ENCODE measurements around the gene RBM48.
"Not testable (repeated sequence)": the region's sequence is repeated elsewhere in the genome, so short reads cannot be mapped to it uniquely, and the experiment has no call there.

Gene RBM48

DNA sequence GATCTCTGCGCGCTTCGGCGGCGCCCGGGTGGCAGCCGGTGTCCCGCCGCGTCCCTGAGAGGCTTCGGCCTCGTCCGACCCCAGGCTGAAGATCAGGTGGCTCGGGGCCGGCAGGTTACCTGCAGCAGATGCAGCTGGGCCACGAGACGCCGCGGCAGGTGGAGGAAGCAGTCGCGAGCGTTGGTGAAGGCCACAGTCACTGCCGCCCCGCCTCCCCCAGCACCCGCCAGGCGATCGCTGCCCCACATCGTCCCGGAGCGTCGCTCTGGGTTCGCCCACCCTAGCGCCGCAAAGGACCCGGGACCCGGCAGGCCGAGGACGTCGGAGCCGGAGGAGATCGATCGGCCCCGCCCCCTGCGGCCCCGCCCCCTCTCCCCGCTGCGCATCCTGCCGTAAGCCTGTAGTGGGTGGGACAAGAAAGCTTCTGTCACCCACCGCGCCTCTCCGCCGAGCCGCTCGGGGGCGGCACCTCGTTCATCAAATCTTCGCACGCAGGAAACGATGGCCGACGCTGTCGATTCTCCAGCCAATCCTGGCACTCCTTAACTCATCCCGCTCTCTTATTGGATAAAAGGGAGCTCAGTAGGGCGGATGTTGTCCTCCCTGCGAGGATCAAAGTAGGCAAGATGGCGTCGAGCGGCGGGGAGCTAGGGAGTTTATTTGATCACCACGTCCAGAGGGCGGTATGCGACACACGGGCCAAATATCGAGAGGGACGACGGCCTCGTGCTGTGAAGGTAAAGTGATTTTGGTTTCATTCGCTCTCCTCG is at the start of gene RBM48, which contains the start of gene PEX1:
RBM48 (plus strand) TSS at position 608 of the 770 bp plus-strand sequence; CDS start at position 627, 19 bp downstream.
PEX1 (minus strand) TSS at position 333 of the 770 bp plus-strand sequence; CDS start at position 248, 85 bp downstream.
- DNase-seq: peak; percentile 72 to 99

DNA sequence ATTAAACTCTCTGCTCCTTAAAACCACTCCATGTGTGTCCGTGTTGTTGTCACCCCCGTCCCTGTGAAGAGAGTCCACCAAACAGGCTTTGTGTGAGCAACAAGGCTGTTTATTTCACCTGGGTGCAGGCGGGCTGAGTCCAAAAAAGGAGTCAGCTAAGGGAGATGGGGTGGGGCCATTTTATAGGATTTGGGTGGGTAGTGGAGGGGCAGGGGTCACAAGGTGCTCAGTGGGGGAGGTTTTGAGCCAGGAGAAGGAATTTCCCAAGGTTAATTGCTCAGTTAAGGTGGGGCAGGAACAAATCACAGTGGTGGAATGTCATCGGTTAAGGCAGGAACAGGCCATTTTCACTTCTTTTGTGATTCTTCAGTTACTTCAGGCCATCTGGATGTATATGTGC is 49.4 kb upstream of the RBM48 start:
- DNase-seq: not testable (repeated sequence)

DNA sequence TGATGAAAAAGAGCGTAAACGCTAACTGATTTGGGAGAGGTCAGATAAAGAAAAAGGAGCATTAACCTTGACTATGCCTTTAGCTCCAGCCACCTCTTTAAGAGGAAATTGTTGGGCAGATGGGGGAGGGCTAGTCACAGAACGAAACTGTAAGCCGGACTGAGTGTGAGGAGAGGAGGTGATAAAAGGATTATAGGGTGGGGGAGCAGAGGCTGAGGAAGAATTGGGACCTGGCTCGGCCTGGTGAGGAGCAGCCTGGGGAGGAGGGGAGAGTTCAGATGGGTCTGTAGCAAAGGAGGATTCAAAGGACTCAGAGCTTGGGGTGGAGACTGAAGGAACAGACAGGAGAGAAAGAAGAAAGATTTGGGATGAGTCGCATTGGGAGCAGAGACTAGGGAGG is 45.0 kb upstream of the RBM48 start:
- not testable (repeated sequence) for DNase-seq

DNA sequence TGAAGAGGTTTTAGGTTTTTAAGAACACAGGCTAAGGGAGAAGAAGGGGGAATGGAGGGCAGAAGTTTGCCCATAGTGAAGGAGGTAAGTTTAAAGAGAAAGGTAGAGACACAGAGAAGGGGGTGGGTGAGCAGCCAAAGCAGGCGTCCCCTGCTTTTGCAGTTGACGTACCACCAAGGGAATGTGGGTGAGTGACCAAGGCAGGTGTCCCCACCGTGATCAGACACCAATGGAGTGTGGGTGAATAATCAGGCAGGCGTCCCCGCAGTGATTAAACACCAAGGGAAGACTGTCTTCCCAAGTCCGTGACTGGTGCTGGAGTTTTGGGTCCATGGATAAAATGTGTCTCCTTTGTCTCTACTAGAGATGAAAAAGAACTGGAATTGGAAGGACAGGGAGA is 44.4 kb upstream of the RBM48 start:
- not testable (repeated sequence) for DNase-seq

DNA sequence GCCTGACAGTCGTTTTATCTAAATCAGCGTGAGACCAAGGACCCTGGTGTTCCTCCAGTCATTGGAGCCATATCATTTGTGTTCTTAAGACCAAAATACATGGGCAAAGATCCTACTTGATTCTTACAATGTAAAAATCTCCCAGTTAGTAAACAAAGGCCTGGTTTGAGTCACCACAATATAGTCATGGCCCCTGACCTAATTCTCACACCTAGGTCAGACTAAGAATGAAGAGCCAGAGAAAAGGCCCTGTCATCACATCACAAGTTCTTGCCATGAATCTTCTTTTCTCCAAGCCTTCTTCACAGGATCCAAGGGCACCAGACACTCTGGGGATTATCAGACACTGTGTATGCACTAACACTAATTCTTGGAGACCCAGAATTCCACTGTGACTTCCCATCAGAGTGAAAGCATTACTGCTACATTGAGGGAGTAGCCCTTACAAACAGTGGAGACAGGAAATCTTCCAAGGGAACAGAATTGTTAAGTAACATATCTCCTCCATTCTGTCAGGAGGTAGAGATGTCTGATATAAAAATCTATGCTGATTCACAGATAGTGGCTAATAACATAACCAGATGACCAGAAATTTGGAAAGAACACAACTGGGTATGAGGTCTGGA is 43.2 kb upstream of the RBM48 start:
- no peak for DNase-seq

DNA sequence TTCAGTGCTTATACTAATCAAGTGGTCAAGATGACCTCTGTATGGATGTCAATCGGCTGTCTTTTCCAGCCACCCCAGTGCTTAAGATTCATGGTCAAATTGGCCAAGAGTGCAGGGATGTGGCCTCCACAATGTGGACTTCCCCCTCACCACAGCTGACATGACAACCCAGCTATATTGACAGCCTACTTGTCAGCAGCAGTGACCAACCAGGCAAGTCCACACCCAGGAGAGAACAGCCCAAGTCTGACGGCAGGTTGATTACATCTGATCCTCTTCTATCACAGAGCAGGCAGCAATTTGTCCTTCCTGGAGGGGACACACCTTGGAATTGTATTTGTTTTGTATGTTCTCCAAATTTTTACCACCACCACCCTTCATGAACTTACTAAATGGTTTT is 42.6 kb upstream of the RBM48 start:
- no peak for DNase-seq

DNA sequence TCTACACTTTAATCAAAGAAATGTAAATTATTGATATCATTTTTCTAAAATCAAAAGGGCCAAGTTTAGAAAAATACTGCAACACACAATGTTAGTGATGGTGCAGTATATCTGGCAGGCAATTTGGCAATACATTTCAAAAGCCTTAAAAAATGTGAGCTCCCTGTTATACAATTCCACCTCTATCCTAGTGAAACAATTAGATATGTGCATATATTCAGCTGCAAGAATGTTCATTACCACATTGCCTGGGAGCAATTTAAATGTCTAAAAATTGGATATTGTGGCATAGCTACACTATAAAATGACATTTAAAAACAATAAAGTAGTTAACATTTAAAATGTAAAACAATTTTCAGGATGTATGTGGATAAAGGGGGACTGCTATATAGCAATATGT is 40.8 kb upstream of the RBM48 start:
- no peak for DNase-seq

DNA sequence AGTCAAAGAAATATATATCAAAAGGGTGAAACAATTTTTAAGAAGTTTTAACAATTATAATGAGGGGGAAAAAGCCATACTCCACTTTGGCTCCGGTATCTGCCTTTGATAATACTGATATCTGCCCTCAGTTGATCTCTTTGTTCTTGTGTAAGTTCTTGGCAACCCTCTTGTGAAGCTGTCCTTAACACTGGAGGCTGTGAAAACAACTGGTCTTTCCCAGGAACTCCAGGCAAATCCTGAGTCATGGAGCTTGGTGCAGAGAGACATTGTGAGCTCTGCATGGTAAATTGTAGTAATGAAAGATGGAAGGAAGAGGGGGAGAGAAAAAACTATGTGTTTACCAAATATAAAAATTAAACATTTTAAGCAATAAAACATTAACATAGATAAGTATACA is 39.0 kb upstream of the RBM48 start:
- DNase-seq: no peak

DNA sequence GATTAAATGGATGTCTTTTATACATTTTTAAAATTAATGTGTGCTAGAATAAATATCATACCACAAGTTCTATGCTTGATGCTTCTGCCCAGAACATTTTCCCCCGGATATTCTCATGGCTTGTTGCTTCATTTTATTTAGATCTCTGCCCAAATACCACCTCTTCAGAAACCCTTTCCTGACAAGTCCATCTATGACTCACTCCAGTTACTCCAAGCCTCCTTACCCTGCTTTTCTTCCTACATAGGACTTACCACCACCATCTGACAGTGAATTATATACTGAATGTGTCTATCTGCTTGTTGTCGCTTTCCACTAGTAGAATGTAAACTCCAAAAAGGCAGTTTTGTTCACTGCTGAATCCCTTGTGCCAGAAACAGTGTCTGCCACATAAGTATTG is 31.7 kb upstream of the RBM48 start:
- DNase-seq: no peak

DNA sequence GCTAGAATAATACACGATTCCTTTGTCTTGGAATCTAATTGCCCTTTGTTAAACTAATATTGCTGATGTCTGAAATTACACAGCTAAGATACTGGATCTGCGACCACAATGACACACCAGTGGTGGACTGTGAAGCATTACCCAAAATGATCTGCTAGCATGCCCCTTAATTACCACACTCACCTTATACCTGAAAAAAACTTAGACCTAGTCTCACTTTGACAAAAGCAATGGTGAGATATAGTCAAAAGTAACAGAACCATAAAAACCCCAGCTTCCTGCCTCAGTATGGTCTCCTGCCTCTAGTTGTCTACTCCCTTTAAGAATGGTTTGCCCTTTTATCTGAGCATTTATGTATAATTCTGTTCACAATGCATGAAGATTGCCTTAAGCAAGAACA is 30.0 kb upstream of the RBM48 start:
- DNase-seq: no peak

DNA sequence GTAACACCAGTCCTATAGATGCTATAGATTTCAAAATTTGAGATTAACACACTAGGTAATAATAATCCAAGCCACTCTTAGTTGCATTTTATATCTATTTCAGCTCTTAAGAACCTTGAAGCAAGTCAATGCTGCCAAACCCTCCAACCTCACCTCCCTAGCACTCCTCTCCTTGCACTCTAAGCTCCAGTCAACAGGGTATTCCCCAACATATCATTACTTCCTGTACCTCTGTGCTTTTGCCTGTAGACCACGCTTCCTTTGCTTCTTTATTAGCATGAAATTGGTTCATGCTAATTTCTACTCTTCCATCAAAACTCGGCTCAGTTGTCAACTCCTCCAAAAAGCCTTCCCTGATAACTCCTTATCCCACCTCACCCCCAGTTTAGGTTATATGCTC is 24.8 kb upstream of the RBM48 start:
- DNase-seq: no peak

DNA sequence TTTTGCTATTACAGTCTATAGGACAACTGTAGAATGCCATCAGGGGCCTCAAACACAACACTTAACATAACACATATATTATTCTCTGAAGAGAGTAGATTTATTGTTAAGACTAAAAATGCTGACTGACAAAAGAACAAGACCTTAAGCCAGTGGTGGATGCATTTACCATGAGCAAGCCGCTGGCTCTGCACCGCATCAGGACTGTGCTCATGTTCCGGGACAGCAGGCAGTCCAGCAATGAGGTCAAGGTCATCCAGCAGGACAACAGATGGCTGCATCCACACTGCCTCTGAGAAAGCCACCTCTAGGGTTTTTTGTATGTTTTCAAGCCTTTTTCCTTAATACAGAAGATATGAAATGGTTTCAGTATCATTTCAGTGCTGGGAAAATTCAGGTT is 24.0 kb upstream of the RBM48 start:
- DNase-seq: no peak

DNA sequence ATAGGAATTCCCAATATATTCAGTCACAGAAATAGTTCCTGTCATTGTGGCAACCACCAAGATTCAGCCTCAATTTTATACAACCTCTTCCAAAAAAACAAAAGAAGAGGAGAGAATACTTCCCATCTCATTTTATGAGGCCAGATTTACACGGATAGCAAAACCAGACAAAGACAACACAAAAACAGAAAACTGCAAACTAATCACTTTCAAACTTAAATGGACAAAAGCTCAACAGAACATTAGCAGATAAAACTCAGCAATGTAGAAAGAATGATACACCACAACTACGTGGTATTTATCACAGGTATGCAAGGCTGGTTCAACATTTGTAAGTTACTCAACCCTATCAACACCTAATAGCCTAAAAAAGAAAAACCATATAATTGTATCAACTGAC is 22.2 kb upstream of the RBM48 start:
- no peak for DNase-seq

DNA sequence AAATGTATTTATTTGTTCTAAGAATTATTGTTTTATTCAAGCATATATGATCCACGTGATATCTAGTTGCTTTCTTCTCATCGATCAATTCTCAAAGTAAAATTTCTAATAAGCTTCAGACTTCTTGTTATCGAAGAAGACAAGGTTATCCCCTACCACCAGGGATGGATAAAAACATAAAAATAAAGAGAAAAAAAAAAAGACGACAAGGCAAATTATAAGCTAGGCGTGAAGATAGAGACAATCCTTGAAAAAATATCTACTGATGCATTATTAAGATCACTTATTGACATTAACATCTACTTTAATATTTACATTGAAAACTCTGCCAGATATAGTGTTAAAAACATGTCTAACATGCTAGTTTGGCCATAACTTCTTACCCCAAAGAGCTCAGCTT is 19.6 kb upstream of the RBM48 start:
- no peak for DNase-seq

DNA sequence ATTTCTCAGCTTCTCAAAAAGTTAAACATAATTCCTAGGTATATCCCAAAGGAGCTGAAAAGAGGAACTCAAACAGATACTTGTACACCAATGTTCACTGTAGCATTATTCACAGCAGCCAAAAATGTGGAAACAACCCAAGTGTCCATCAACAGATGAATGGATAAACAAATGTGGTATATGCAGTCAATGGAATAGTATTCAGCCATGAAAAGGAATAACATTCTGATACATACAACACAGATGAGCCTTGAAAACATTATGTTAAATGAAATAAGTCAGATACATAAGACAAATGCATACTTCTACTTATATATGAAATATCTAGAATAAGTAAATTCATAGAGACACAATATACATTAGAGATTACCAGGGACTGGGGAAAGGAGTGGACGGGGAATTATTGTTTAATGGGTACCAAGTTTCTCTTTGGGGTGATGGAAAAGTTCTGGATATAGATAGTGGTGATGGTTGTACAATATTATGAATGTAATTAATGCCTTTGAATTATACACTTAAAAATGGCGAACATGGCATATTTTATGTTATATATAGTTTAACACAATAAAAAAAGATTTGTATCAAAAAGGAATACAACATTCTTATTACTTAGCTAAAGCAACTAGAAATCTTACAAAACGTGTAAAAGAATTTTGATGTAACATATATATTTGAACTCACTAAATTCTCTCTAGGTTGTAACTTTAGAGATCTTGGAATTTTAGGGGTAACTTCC is 15.3 kb upstream of the RBM48 start:
- no peak for DNase-seq

DNA sequence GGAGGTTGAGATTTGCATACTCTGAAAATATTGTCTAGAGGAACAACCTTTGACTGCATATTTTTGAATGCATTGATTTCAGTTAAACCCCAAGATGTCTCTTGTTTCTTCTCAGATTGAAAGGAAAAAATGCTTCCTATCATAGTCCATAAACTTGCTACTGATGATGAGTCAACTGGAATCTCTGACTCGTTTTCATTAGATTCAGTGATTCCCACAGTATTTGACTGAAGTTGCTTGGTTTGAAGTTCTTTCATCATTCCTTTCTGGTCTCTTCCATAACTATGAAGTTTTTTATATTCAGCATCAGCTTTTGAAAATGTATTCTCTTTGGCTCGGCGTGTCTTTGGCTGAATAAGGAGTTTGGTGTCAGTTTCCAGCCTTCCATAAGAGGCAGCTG is 11.0 kb upstream of the RBM48 start:
- no peak for DNase-seq

DNA sequence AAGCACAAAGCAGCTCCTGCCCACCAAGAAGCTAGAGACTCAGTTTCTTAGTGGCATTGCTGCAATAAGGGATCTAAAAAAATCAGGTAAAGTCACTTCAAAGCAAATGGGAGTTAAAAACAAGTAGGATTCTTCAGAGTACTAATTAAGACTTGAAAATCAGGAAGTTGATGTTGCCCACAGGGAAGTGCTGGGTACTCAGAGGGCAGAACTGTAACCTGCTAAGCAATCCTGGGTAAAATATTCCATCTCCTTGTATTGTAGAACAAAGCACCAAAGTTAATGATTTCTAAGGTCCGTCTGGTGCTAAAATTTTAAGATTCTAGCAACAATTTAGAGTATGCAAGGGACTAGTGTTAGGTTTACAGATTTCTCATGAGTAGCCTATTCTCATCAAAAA is 8.6 kb upstream of the RBM48 start:
- no peak for DNase-seq

DNA sequence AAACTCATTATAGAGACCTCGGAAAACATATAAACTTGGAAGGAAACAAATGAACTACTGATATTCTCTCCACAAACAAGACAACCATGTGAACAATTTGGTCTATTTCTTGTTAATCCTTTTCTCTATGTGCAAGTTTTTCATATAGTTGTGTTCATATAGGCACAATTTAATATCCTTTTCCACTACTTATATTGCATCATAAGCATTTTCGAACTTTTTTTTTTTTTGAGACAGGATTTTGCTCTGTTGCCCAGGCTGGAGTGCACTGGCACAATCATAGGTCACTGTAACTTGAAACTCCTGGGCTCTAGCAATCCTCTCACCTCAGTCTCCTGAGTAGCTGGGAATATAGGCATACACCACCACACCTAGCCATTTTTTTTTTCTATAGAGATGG is 5.5 kb upstream of the RBM48 start:
- DNase-seq: no peak

DNA sequence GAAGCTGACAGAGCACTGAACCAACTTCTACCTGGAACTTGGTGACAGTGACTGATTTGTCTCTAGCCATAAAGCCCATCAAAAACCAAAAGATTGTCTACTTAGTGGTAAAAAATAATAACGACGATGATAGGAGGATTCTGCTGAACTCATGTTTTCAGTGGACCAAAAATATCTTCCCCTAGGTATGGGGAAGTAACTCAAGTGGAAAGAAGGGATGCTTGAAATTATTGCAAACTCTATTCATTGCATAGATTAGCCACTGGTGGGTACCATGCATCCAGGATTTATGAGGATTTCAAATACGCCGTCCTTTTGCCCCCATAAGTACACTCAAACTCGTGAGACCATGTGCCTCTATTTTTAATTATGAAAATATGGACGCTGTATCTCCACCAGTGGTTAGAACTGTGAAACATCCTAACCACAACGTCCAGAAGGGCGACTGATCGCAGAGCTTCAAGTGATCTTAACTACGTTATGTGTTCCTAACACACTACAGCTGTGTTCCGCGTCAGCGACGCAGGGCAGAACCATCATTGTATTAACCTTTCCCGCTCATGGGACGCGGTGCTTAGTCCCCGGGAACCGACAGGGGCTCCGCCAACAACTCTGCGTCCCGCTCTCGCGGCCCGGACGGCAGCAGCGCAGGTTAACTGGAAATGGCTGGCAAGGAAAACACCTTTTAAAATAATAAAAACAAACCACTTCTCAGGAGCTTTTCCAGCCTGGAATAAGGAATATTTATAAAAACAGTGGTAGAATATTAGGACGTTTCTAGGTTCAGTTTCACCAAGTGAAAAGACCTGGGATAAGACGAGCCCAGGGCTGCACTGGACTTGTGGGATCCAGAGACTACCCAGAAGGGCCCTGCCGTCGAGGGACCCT is 1.1 kb upstream of the RBM48 start:
- DNase-seq: peak in 1 of 2 donors; percentile 5

DNA sequence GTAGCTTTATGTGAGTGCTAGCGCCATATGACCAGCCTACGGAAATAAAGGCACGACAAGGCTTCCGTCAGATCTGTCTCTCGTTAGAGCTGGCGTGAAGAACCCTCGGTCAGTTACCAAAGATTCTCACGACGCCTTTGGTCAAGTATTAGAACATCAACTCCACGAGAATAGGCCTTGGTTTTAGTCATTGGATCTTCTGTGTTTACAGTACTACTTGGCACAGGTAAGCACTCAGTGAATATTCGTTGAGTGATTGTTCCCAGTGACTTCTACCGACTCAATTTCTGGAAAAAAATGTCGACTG is 316 bp downstream of the RBM48 start:
- DNase-seq: no peak

DNA sequence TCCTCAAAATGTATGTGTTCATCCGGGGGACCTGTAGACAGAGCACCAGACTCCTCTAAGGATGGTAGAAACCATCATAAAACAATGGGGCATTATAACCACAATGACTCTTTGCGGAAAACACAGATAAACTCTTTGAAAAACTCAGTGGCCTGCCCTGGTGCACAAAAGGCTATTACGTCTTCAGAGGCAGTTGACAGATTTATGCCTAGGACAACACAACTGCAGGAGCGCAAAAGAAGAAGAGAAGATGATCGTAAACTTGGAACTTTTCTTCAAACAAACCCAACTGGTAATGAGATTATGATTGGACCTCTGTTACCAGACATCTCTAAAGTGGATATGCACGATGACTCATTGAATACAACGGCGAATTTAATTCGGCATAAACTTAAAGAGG is 6.0 kb downstream of the RBM48 start:
- DNase-seq: no peak

DNA sequence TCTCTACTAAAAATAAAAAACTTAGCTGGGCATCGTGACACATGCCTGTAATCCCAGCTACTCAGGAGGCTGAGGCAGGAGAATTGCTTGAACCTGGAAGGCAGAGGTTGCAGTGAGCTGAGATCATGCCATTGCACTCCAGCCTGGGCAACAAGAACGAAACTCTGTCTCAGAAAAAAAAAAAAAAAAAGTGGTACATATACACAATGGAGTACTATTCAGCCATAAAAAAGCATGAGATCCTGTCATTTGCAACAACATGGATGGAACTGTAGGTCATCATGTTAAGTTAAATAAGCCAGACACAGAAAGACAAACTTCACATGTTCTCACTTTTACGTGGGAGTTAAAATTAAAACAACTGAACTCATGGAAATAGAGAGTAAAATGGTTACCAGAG is 14.9 kb downstream of the RBM48 start:
- not testable (repeated sequence) for DNase-seq

DNA sequence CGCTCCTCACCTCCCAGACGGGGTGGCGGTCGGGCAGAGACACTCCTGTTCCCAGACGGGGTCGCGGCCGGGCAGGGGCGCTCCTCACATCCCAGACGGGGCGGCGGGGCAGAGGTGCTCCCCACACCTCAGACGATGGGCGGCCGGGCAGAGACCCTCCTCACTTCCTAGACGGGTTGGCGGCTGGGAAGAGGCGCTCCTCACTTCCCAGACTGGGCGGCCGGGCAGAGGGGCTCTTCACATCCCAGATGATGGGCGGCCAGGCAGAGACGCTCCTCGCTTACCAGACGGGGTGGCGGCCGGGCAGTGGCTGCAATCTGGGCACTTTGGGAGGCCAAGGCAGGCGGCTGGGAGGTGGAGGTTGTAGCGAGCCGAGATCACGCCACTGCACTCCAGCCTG is 16.5 kb downstream of the RBM48 start:
- not testable (repeated sequence) for DNase-seq

Measured in bone marrow (tissue), 2 donors.